ELF-1 (cell line): ENCODE data around the gene CSRNP2.
"Not testable (repeated sequence)": the region's sequence is repeated elsewhere in the genome, so short reads cannot be mapped to it uniquely, and the experiment has no call there.

Source experiments
- DNase-seq: peaks from one replicate; pipeline ENCODE4 v3.0.0-alpha.2; 2016; ENCODE audit warnings: low read depth, low spot score

Gene CSRNP2, protein sequence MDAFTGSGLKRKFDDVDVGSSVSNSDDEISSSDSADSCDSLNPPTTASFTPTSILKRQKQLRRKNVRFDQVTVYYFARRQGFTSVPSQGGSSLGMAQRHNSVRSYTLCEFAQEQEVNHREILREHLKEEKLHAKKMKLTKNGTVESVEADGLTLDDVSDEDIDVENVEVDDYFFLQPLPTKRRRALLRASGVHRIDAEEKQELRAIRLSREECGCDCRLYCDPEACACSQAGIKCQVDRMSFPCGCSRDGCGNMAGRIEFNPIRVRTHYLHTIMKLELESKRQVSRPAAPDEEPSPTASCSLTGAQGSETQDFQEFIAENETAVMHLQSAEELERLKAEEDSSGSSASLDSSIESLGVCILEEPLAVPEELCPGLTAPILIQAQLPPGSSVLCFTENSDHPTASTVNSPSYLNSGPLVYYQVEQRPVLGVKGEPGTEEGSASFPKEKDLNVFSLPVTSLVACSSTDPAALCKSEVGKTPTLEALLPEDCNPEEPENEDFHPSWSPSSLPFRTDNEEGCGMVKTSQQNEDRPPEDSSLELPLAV

GRCh38 chr12:51083126-51083833, at the start of gene CSRNP2:
TSS of gene CSRNP2 (minus strand) at chr12:51083596. CDS start at chr12:51076561, 7,035 bp downstream.
- peak; percentile 99 for DNase-seq

- peak; percentile 30 for DNase-seq
Measured at GRCh38 chr12:51132693-51133092, 49.3 kb upstream of the CSRNP2 start.

- no peak for DNase-seq
Measured at GRCh38 chr12:51131745-51132521, 48.5 kb upstream of the CSRNP2 start.

- no peak for DNase-seq
Measured at GRCh38 chr12:51128919-51129318, 45.5 kb upstream of the CSRNP2 start.

DNA sequence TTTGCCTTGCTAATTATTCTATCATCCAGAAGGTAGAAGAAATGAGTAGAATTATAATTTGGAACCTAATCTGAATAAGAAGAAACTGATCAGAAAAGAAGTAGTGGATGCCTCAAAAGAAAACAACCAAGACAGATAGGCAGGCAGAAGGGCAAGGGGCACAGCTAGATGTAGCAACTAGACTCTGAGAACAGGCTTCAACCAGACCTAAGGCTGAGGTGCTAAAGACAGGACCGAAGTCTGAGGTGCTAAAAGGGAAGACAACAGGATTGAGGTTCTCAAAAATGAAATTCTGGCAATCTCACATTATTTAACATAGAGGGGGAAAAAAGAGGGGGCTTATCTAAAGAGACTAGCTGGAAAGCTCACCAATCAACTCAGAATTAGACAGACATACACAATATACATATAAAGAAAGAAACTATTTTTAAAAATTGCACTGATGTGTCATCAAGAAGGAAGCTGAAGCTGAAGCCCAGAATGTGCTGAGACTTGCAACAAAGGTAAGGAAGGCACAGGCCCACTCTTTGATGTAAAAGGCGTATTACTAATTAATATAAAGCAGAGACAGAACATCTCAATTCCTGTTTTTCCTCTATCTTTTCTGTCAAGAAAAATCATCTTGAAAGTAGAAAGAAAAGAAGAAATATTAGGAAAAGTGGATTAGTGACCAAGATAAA, 43.8 kb upstream of the CSRNP2 start:
- DNase-seq: no peak

DNA sequence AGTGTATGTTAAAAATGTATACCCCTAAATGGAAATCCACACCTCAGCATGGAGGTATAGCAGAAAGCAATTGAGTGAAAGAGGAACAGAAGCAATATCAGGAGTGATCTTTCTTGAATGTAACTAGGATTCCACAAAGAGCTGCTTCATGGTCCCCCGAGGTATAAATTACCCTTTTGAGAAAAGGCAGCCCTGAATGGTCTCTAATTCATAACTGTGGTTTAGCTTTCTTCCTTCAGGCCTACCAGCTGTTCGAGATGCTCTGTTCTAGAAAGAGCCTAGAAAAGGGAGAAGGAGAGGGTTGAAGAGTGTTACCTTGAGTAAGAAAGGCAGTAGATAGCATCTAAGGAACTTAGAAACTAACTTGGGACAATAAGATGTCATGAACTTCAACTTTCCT, 42.9 kb upstream of the CSRNP2 start:
- DNase-seq: no peak

- peak; percentile 4 for DNase-seq
Measured at GRCh38 chr12:51124504-51124903, 41.1 kb upstream of the CSRNP2 start.

GRCh38 chr12:51122844-51123243, 39.4 kb upstream of the CSRNP2 start:
- no peak for DNase-seq

- no peak for DNase-seq
Measured at GRCh38 chr12:51118706-51119105, 35.3 kb upstream of the CSRNP2 start.

GRCh38 chr12:51115533-51115932, 32.1 kb upstream of the CSRNP2 start:
- DNase-seq: no peak

GRCh38 chr12:51108136-51108535, 24.7 kb upstream of the CSRNP2 start:
- no peak for DNase-seq

DNA sequence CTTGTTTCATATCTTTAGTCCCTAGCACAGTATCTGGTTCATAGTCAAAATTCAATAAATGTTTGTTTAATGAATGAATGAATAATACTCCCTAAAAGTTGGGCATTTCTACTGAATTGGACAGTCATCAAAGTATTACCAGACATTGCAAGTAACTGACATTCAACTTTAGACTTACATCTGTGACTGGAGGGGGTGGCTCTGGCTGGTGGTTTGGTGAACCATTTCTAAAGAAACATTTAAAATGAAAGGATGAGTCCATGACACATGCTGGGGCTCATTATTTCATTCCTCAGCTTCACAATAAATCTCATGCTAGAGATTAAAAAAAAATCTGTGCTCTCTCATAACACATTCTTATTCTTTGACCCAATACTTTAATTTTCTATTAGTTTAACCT, 20.6 kb upstream of the CSRNP2 start:
- DNase-seq: no peak

GRCh38 chr12:51098611-51099010, 15.2 kb upstream of the CSRNP2 start:
- DNase-seq: no peak

- no peak for DNase-seq
Measured at GRCh38 chr12:51090705-51091229, 7.4 kb upstream of the CSRNP2 start.

- no peak for DNase-seq
Measured at GRCh38 chr12:51087818-51088217, 4.4 kb upstream of the CSRNP2 start.

DNA sequence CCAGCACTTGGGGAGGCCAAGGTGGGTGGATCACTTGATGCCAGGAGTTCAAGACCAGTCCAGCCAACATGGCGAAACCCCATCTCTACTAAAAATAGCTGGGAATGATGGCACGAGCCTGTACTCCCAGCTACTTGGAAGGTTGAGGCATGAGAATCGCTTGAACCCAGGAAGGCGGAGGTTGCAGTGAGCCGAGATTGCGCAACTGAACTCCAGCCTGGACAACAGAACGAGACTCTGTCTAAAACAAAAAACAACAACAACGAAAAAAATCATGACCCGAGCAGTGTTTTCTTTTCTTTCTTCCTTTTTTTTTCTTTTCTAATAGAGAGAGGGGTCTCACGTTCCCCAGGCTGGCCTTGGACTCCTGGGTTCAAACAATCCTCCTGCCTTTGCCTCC, 3.5 kb upstream of the CSRNP2 start:
- no peak for DNase-seq

DNA sequence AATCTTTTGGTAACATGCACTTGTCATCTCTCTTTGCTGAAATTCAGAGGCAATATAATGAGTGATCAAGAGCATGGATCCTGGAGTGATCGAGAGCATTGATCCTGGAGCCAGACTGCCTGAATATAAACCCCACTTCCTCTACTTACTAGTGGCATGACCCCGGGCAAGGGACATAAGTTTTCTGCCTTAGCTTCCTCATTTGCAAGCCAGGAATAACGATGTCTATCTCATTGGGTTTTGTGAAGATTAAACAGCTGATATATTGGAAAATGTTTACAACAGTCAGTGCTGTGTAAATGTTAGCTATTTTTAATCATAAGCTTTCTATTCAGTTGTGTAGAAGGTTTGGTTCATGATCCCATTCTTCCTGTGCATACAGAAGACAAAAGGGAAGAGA, 2.4 kb upstream of the CSRNP2 start:
- DNase-seq: no peak

- DNase-seq: peak; percentile 78
Measured at GRCh38 chr12:51082561-51083125, 753 bp downstream of the CSRNP2 start.

GRCh38 chr12:51081421-51081820, 2.0 kb downstream of the CSRNP2 start:
- DNase-seq: no peak

GRCh38 chr12:51080136-51080535, 3.3 kb downstream of the CSRNP2 start:
- DNase-seq: no peak

- DNase-seq: not testable (repeated sequence)
Measured at GRCh38 chr12:51078866-51079265, 4.5 kb downstream of the CSRNP2 start.
